PFSK-1 (cell line): ENCODE data around the gene RND1.

Source experiments
- FOXP2 ChIP-seq: optimal IDR thresholded peaks from 2 replicates; pipeline ENCODE3; 2011; ENCODE audit warnings: borderline replicate concordance, control low read depth, inconsistent platforms; ENCODE audit not compliant: insufficient read depth; ENCODE audit errors: extremely low read length, extremely low read depth
- POLR2AphosphoS5 ChIP-seq: IDR thresholded peaks from 2 replicates; pipeline ENCODE4 v1.6.1; 2012; ENCODE audit warnings: low read depth, mild to moderate bottlenecking, control low read depth, low read length, moderate library complexity
- REST ChIP-seq, 2 experiments: IDR thresholded peaks; 2 replicates each; pipeline versions ENCODE4 v1.6.1 to v1.8.0; 2011 to 2012; ENCODE audit warnings: low read depth in 2 of 2, low read length in 2 of 2, control low read depth in 1 of 2, inconsistent platforms in 1 of 2, mild to moderate bottlenecking in 1 of 2, moderate library complexity in 1 of 2; ENCODE audit not compliant: insufficient read depth in 1 of 2
- SIN3A ChIP-seq: IDR thresholded peaks from 2 replicates; pipeline ENCODE4 v1.6.1; 2012; ENCODE audit warnings: mild to moderate bottlenecking, low read length, moderate library complexity, borderline replicate concordance; ENCODE audit not compliant: insufficient read depth
- TAF1 ChIP-seq: IDR thresholded peaks from 2 replicates; pipeline ENCODE4 v1.6.1; 2012; ENCODE audit warnings: low read length, control low read depth, borderline replicate concordance; ENCODE audit not compliant: insufficient read depth

The RND1 gene

GRCh38 chr12:48822139-48822538 is 43.5 kb downstream of the RND1 start:
- TF ChIP-seq REST (IDR thresholded peaks at IDR 0.05; ENCODE audit: insufficient read depth in 1 of 2, low read depth in 2 of 2, low read length in 2 of 2), result no peak
- no peak for TF ChIP-seq FOXP2
- TF ChIP-seq SIN3A, result no peak
- TF ChIP-seq POLR2AphosphoS5, result no peak
- TF ChIP-seq TAF1, result no peak

- TF ChIP-seq FOXP2 (no peak), REST (IDR thresholded peaks at IDR 0.05; ENCODE audit: insufficient read depth in 1 of 2, low read depth in 2 of 2, low read length in 2 of 2) (no peak), TAF1 (no peak), POLR2AphosphoS5 (no peak), SIN3A (no peak)
Measured at GRCh38 chr12:48819986-48820725, 45.5 kb downstream of the RND1 start.

- TF ChIP-seq TAF1 (no peak), FOXP2 (no peak), POLR2AphosphoS5 (no peak)
Measured at GRCh38 chr12:48818831-48819590, 46.7 kb downstream of the RND1 start.

- TF ChIP-seq SIN3A, result no peak
- no peak for TF ChIP-seq FOXP2
- TF ChIP-seq POLR2AphosphoS5, result peak; percentile 51; the same call in 1 of the 2 replicates
- no peak for TF ChIP-seq TAF1
- no peak for TF ChIP-seq REST (IDR thresholded peaks at IDR 0.05; ENCODE audit: insufficient read depth in 1 of 2, low read depth in 2 of 2, low read length in 2 of 2)
Measured at GRCh38 chr12:48817873-48818830, 47.5 kb downstream of the RND1 start, which contains the start of gene CACNB3. TSS of gene CACNB3 (plus strand) at chr12:48818496. CDS start at chr12:48818930, 434 bp downstream.
